WTC11 (cell line): ENCODE data around the gene BEST4. TPM values are rescaled to one million over a fixed set of nuclear protein-coding genes. Genes with fewer than 3 reads are reported as not detected.

Experiments used
- ATAC-seq: fragments of 200-7000 bp; cut with Tn5 transposase; 2 replicates; pipeline ENCODE4 v1.10.0; 2021; ENCODE audit warnings: mild to moderate bottlenecking, moderate library complexity
- CTCF ChIA-PET: fragments of 300-600 bp; sonication (Branson Sonifier 250); formaldehyde crosslinking; loops from one replicate; lab custom pipeline; 2021; ENCODE audit warnings: antibody characterized with exemption; lab: Charles Lee
- POLR2A ChIA-PET: fragments of 350-600 bp; sonication (Branson Sonifier 250); formaldehyde crosslinking; loops from one replicate; lab custom pipeline; 2021; ENCODE audit warnings: antibody characterized with exemption; lab: Charles Lee
- DNase-seq: peaks from one replicate; pipeline ENCODE4 v3.0.0; 2021; ENCODE audit warnings: low spot score
- H3K27ac Mint-ChIP-seq: 2 replicates; pipeline ENCODE4 v1.8.0; 2021; ENCODE audit warnings: mixed read lengths
- H3K27me3 Mint-ChIP-seq: 2 replicates; pipeline ENCODE4 v1.8.0; 2021; ENCODE audit warnings: low read depth, mild to moderate bottlenecking, moderate library complexity, mixed read lengths
- H3K36me3 Mint-ChIP-seq: 2 replicates; pipeline ENCODE4 v1.8.0; 2021; ENCODE audit warnings: mixed read lengths
- H3K4me1 Mint-ChIP-seq: 2 replicates; pipeline ENCODE4 v1.8.0; 2022; ENCODE audit warnings: mixed read lengths
- H3K4me3 Mint-ChIP-seq: 2 replicates; pipeline ENCODE4 v1.8.0; 2021; ENCODE audit warnings: mild to moderate bottlenecking, moderate library complexity, mixed read lengths
- H3K9me3 Mint-ChIP-seq: 2 replicates; pipeline ENCODE4 v1.8.0; 2021; ENCODE audit warnings: mixed read lengths
- CREM ChIP-seq: sonication (generic); formaldehyde crosslinking; IDR thresholded peaks from 2 replicates; pipeline ENCODE4 v1.8.1; 2022; ENCODE audit warnings: mild to moderate bottlenecking, missing genetic modification reagents, moderate library complexity
- ESRRA ChIP-seq: sonication (generic); formaldehyde crosslinking; IDR thresholded peaks from 2 replicates; pipeline ENCODE4 v1.8.1; 2022; ENCODE audit warnings: mild to moderate bottlenecking, missing genetic modification reagents, borderline replicate concordance
- GABPB1 ChIP-seq: sonication (generic); formaldehyde crosslinking; IDR thresholded peaks from 2 replicates; pipeline ENCODE4 v1.8.1; 2023; ENCODE audit warnings: mild to moderate bottlenecking, missing genetic modification reagents
- GTF2I ChIP-seq: fragments of 250-450 bp; sonication (Bioruptor Pico); conservative IDR thresholded peaks from 2 replicates; pipeline ENCODE4 v1.4.0; 2021; ENCODE audit warnings: mild to moderate bottlenecking
- IRF2 ChIP-seq: sonication (generic); formaldehyde crosslinking; IDR thresholded peaks from 2 replicates; pipeline ENCODE4 v1.8.0; 2022; ENCODE audit warnings: low read depth, missing genetic modification reagents, borderline replicate concordance
- JAZF1 ChIP-seq: fragments of 250-450 bp; sonication (Bioruptor Pico); IDR thresholded peaks from 2 replicates; pipeline ENCODE4 v1.9.0; 2021; ENCODE audit warnings: moderate library complexity, mild to moderate bottlenecking, inconsistent platforms
- NFATC4 ChIP-seq: fragments of 250-450 bp; sonication (Bioruptor Pico); IDR thresholded peaks from 2 replicates; pipeline ENCODE4 v1.9.0; 2021; ENCODE audit warnings: mild to moderate bottlenecking
- TCF7 ChIP-seq: sonication (generic); formaldehyde crosslinking; IDR thresholded peaks from 2 replicates; pipeline ENCODE4 v1.8.0; 2022; ENCODE audit warnings: mild to moderate bottlenecking, low read depth, missing genetic modification reagents, moderate library complexity
- TEAD1 ChIP-seq: sonication (generic); formaldehyde crosslinking; IDR thresholded peaks from 2 replicates; pipeline ENCODE4 v1.8.0; 2022; ENCODE audit warnings: mild to moderate bottlenecking, missing genetic modification reagents
- ZNF317 ChIP-seq: sonication (generic); formaldehyde crosslinking; IDR thresholded peaks from 2 replicates; pipeline ENCODE4 v1.8.1; 2023; ENCODE audit warnings: low read depth, mild to moderate bottlenecking, moderate library complexity, missing genetic modification reagents, borderline replicate concordance
- ZNF671 ChIP-seq: fragments of 250-450 bp; sonication (Bioruptor Pico); IDR thresholded peaks from 2 replicates; pipeline ENCODE4 v1.8.0; 2021; ENCODE audit warnings: mild to moderate bottlenecking
- total RNA-seq: library from RNA; stranded (reverse); gene quantifications from 3 replicates; pipeline ENCODE4 v1.2.3, GENCODE V29; 2021
- TF ChIP-seq, protein P1 (sequence below): sonication (generic); formaldehyde crosslinking; IDR thresholded peaks from 2 replicates; pipeline ENCODE4 v1.8.1; 2022; ENCODE audit warnings: low read depth, missing genetic modification reagents, borderline replicate concordance
- TF ChIP-seq, protein P2 (sequence below): fragments of 200-600 bp; IDR thresholded peaks from 2 replicates; pipeline ENCODE4 v1.8.0; 2022; ENCODE audit warnings: antibody characterized with exemption
- TF ChIP-seq, protein P3 (sequence below): fragments of 250-450 bp; sonication (Bioruptor Pico); IDR thresholded peaks from 2 replicates; pipeline ENCODE4 v1.9.0; 2021; ENCODE audit warnings: mild to moderate bottlenecking
- TF ChIP-seq, protein P4 (sequence below): fragments of 250-450 bp; sonication (Bioruptor Pico); conservative IDR thresholded peaks from 2 replicates; pipeline ENCODE4 v1.9.0; 2021; ENCODE audit warnings: mild to moderate bottlenecking
- TF ChIP-seq, protein P5 (sequence below): sonication (generic); formaldehyde crosslinking; conservative IDR thresholded peaks from 2 replicates; pipeline ENCODE4 v1.8.1; 2022; ENCODE audit warnings: mild to moderate bottlenecking, missing genetic modification reagents
- TF ChIP-seq, protein P6 (sequence below): fragments of 250-450 bp; sonication (Bioruptor Pico); IDR thresholded peaks from 2 replicates; pipeline ENCODE4 v1.9.0; 2021; ENCODE audit warnings: moderate library complexity, mild to moderate bottlenecking, inconsistent platforms, borderline replicate concordance
- TF ChIP-seq, protein P7 (sequence below): sonication (generic); formaldehyde crosslinking; IDR thresholded peaks from 2 replicates; pipeline ENCODE4 v1.8.0; 2022; ENCODE audit warnings: mild to moderate bottlenecking, missing genetic modification reagents
- TF ChIP-seq, protein P8 (sequence below): sonication (generic); formaldehyde crosslinking; conservative IDR thresholded peaks from 2 replicates; pipeline ENCODE4 v1.8.1; 2023; ENCODE audit warnings: mild to moderate bottlenecking, low read depth, missing genetic modification reagents, moderate library complexity
- TF ChIP-seq, protein P9 (sequence below): sonication (generic); formaldehyde crosslinking; IDR thresholded peaks from 2 replicates; pipeline ENCODE4 v1.8.1; 2023; ENCODE audit warnings: mild to moderate bottlenecking, missing genetic modification reagents

The BEST4 gene
- total RNA-seq, 1 experiment from 2014 or later, result 1.6 TPM

DNA sequence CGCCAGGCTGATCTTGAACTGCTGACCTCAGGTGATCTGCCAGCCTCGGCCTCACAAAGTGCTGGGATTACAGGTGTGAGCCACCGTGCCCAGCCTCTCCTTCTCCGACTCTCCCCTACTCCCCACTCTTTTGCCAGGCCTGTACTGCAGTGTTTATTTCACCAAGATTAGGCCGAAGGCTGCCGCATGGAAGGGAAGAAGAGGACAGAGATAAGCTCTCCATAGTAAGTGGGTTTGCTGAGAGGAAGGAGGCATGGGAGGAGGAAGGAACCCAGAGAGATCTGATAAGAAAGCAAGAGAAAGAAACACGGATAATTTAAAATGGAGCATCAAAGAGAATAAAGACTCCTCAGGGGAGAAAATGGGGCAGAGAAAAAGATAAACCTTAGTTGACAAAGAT lies 46.4 kb upstream of the BEST4 start (continued):
- TF ChIP-seq, protein P1, sequence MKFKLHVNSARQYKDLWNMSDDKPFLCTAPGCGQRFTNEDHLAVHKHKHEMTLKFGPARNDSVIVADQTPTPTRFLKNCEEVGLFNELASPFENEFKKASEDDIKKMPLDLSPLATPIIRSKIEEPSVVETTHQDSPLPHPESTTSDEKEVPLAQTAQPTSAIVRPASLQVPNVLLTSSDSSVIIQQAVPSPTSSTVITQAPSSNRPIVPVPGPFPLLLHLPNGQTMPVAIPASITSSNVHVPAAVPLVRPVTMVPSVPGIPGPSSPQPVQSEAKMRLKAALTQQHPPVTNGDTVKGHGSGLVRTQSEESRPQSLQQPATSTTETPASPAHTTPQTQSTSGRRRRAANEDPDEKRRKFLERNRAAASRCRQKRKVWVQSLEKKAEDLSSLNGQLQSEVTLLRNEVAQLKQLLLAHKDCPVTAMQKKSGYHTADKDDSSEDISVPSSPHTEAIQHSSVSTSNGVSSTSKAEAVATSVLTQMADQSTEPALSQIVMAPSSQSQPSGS, result no peak
- TF ChIP-seq, protein P2, sequence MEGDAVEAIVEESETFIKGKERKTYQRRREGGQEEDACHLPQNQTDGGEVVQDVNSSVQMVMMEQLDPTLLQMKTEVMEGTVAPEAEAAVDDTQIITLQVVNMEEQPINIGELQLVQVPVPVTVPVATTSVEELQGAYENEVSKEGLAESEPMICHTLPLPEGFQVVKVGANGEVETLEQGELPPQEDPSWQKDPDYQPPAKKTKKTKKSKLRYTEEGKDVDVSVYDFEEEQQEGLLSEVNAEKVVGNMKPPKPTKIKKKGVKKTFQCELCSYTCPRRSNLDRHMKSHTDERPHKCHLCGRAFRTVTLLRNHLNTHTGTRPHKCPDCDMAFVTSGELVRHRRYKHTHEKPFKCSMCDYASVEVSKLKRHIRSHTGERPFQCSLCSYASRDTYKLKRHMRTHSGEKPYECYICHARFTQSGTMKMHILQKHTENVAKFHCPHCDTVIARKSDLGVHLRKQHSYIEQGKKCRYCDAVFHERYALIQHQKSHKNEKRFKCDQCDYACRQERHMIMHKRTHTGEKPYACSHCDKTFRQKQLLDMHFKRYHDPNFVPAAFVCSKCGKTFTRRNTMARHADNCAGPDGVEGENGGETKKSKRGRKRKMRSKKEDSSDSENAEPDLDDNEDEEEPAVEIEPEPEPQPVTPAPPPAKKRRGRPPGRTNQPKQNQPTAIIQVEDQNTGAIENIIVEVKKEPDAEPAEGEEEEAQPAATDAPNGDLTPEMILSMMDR, result no peak
- TF ChIP-seq, all 79 proteins: peak for 0

DNA sequence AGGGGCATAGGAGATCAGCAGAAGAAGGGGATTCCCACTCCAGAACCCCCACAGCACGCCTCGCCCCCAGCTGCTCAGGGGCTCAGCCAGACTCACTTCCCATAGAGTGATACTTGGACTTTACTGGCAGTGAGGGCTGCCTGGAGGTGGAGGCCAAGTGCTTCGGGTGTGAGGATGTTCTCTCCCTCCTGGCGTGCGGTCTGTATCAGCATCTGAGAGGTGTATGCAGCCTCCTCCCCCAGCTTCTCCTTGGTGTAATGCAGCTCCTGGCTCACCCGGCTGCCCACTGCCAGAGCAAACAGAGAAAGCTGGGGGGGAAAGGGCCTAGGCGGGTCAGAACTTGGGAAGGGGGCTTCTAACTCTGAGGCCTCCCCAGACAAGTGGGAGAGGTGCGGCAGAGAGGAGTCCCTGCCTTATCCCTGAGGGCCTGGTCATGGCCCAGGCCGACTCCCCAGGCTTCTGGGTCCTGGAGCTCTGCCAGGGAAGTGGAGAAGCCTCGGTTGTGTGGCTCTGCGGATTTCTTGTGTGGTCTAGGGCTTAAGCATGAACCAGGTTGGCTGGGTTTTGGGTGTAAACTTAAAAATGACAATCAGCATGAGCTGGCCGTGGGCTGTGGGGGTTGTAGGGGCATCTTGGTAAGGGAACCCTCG lies 44.2 kb upstream of the BEST4 start:
- Mint-ChIP-seq H3K27ac (0 out of 2 replicates have a peak overlapping the region, but pooled peaks have one; percentile 32), H3K4me1 (peaks cover 12% of the 10 kb centered on the region), H3K36me3 (no peaks in the 10 kb centered on the region), H3K9me3 (no peaks in the 10 kb centered on the region), H3K27me3 (no peaks in the 10 kb centered on the region), H3K4me3 (no peak overlapping the region)
- ATAC-seq, result peak; percentile 5; the same call in 1 of the 2 replicates
- no peak for DNase-seq
- ChIA-PET POLR2A (no interaction called here), CTCF (interaction anchor here (0.7 to 4.1 kb wide), 7 partner anchors 11 to 471 kb away, joined by 3 to 17 read pairs (median 4); no protein-coding TSS in a partner anchor)
- TF ChIP-seq, protein P3, sequence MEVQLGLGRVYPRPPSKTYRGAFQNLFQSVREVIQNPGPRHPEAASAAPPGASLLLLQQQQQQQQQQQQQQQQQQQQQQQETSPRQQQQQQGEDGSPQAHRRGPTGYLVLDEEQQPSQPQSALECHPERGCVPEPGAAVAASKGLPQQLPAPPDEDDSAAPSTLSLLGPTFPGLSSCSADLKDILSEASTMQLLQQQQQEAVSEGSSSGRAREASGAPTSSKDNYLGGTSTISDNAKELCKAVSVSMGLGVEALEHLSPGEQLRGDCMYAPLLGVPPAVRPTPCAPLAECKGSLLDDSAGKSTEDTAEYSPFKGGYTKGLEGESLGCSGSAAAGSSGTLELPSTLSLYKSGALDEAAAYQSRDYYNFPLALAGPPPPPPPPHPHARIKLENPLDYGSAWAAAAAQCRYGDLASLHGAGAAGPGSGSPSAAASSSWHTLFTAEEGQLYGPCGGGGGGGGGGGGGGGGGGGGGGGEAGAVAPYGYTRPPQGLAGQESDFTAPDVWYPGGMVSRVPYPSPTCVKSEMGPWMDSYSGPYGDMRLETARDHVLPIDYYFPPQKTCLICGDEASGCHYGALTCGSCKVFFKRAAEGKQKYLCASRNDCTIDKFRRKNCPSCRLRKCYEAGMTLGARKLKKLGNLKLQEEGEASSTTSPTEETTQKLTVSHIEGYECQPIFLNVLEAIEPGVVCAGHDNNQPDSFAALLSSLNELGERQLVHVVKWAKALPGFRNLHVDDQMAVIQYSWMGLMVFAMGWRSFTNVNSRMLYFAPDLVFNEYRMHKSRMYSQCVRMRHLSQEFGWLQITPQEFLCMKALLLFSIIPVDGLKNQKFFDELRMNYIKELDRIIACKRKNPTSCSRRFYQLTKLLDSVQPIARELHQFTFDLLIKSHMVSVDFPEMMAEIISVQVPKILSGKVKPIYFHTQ (CRISPR knock-in tag), result no peak
- TF ChIP-seq IRF2 (no peak), NFATC4 (CRISPR knock-in tag) (no peak), ESRRA (CRISPR knock-in tag) (no peak), GTF2I (CRISPR knock-in tag) (no peak), GABPB1 (CRISPR knock-in tag) (no peak), ZNF671 (no peak), CREM (CRISPR knock-in tag) (no peak), ZNF317 (CRISPR knock-in tag) (no peak), TCF7 (no peak), JAZF1 (CRISPR knock-in tag) (no peak), TEAD1 (CRISPR knock-in tag) (no peak)
- TF ChIP-seq, protein P4, sequence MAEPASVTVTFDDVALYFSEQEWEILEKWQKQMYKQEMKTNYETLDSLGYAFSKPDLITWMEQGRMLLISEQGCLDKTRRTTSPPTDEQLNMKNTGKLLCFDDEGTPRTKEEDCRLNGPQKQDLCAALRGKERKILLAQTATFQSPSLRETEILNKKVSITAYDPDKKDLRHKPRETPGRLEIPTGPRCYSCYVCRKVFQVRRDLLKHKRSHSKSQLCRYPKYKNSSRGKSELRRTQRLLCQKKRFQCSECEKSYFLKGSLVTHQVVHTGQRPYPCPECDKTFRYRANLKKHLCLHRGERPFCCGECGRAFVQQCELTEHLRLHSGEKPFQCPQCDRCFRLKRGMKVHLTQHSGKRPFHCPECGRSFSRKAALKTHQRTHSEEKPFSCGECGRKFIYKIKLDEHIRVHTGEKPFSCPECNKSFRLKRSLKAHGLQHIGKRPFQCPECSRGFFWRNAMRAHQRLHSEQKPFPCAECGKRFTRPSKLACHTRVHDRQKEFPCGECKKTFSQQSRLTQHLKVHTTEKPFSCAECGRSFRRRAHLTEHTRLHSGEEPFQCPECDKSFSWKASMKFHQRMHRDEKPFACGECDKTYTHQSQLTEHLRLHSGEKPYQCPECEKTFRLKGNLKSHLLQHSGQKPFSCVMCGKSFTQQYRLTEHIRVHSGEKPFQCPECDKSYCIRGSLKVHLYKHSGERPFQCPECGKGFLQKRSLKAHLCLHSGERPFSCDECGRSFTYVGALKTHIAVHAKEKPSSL (CRISPR knock-in tag), result no peak
- TF ChIP-seq, protein P5, sequence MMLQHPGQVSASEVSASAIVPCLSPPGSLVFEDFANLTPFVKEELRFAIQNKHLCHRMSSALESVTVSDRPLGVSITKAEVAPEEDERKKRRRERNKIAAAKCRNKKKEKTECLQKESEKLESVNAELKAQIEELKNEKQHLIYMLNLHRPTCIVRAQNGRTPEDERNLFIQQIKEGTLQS (CRISPR knock-in tag), result no peak
- TF ChIP-seq, protein P6, sequence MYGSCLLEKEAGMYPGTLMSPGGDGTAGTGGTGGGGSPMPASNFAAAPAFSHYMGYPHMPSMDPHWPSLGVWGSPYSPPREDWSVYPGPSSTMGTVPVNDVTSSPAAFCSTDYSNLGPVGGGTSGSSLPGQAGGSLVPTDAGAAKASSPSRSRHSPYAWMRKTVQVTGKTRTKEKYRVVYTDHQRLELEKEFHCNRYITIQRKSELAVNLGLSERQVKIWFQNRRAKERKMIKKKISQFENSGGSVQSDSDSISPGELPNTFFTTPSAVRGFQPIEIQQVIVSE (CRISPR knock-in tag), result no peak
- TF ChIP-seq, protein P7, sequence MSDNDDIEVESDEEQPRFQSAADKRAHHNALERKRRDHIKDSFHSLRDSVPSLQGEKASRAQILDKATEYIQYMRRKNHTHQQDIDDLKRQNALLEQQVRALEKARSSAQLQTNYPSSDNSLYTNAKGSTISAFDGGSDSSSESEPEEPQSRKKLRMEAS (CRISPR knock-in tag), result no peak
- TF ChIP-seq, protein P8, sequence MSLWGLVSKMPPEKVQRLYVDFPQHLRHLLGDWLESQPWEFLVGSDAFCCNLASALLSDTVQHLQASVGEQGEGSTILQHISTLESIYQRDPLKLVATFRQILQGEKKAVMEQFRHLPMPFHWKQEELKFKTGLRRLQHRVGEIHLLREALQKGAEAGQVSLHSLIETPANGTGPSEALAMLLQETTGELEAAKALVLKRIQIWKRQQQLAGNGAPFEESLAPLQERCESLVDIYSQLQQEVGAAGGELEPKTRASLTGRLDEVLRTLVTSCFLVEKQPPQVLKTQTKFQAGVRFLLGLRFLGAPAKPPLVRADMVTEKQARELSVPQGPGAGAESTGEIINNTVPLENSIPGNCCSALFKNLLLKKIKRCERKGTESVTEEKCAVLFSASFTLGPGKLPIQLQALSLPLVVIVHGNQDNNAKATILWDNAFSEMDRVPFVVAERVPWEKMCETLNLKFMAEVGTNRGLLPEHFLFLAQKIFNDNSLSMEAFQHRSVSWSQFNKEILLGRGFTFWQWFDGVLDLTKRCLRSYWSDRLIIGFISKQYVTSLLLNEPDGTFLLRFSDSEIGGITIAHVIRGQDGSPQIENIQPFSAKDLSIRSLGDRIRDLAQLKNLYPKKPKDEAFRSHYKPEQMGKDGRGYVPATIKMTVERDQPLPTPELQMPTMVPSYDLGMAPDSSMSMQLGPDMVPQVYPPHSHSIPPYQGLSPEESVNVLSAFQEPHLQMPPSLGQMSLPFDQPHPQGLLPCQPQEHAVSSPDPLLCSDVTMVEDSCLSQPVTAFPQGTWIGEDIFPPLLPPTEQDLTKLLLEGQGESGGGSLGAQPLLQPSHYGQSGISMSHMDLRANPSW (CRISPR knock-in tag), result no peak
- TF ChIP-seq, protein P9, sequence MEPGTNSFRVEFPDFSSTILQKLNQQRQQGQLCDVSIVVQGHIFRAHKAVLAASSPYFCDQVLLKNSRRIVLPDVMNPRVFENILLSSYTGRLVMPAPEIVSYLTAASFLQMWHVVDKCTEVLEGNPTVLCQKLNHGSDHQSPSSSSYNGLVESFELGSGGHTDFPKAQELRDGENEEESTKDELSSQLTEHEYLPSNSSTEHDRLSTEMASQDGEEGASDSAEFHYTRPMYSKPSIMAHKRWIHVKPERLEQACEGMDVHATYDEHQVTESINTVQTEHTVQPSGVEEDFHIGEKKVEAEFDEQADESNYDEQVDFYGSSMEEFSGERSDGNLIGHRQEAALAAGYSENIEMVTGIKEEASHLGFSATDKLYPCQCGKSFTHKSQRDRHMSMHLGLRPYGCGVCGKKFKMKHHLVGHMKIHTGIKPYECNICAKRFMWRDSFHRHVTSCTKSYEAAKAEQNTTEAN, result no peak
